D721Med (cell line): ENCODE measurements around the gene MFSD12.
"Not testable (repeated sequence)": the region's sequence is repeated elsewhere in the genome, so short reads cannot be mapped to it uniquely, and the experiment has no call there.

Experiments
- DNase-seq: peaks from one replicate; pipeline ENCODE4 v3.0.0; 2011; ENCODE audit warnings: low spot score; ENCODE audit not compliant: insufficient read length
- FAIRE-seq: peaks from 2 replicates; lab custom pipeline; 2011; peaks lifted over from hg19 to GRCh38; lab: Jason Lieb, UNC
- TF ChIP-seq, protein P1 (sequence below): IDR thresholded peaks from 2 replicates; pipeline ENCODE4 v1.5.1; 2012; ENCODE audit warnings: mild to moderate bottlenecking, control low read depth; ENCODE audit not compliant: insufficient read depth; ENCODE audit errors: missing control alignments

The MFSD12 gene

DNA sequence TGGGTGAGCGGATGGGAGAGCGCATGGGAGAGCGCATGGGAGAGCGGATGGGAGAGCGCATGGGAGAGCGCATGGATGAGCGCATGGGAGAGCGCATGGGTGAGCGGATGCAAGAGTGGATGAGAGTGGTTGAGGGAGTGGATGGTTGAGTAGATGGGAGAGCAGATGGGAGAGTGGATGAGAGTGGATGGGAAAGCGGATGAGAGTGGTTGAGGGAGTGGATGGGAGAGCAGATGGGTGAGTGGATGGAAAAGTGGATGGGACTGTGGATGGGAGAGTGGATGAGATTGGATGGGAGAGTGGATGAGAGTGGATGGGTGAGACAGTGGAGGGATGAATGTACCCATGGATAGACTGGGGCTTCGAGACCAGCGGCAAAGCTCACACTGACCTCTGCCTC, 27.0 kb downstream of the MFSD12 start:
- DNase-seq = no peak
- TF ChIP-seq, protein P1, sequence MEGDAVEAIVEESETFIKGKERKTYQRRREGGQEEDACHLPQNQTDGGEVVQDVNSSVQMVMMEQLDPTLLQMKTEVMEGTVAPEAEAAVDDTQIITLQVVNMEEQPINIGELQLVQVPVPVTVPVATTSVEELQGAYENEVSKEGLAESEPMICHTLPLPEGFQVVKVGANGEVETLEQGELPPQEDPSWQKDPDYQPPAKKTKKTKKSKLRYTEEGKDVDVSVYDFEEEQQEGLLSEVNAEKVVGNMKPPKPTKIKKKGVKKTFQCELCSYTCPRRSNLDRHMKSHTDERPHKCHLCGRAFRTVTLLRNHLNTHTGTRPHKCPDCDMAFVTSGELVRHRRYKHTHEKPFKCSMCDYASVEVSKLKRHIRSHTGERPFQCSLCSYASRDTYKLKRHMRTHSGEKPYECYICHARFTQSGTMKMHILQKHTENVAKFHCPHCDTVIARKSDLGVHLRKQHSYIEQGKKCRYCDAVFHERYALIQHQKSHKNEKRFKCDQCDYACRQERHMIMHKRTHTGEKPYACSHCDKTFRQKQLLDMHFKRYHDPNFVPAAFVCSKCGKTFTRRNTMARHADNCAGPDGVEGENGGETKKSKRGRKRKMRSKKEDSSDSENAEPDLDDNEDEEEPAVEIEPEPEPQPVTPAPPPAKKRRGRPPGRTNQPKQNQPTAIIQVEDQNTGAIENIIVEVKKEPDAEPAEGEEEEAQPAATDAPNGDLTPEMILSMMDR = no peak
- no peak for FAIRE-seq

DNA sequence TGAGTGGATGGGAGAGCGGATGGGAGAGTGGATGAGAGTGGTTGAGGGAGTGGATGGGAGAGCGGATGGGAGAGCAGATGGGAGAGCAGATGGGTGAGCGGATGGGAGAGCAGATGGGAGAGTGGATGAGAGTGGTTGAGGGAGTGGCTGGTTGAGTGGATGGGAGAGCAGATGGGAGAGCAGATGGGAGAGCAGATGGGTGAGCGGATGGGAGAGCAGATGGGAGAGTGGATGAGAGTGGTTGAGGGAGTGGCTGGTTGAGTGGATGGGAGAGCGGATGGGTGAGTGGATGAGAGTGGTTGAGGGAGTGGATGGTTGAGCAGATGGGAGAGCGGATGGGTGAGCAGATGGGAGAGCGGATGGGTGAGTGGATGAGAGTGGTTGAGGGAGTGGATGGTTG, 28.1 kb downstream of the MFSD12 start:
- not testable (repeated sequence) for FAIRE-seq, DNase-seq

DNA sequence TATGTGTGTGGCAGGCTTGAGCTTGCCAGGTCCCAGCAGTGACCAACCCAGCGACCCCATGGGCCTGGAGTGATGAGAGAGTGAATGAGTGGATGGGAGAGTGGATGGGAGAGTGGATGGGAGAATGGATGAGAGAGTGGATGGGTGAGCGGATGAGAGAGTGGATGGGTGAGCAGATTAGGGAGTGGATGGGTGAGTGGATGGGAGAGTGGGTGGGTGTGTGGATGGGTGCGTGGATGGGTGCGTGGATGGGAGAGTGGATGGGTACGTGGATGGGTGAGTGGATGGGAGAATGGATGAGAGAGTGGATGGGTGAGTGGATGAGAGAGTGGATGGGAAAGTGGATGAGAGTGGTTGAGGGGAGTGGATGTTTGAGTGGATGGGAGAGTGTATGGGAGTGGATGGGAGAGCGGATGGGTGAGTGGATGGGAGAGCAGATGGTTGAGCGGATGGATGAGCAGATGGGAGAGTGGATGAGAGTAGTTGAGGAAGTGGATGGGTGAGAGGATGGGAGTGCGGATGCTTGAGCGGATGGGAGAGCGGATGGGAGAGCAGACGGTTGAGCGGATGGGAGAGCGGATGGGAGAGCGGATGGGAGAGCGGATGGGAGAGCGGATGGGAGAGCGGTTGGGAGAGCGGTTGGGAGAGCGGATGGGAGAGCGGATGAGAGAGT, 28.7 kb downstream of the MFSD12 start:
- FAIRE-seq (no peak), DNase-seq (no peak)
- TF ChIP-seq, protein P1 = no peak

DNA sequence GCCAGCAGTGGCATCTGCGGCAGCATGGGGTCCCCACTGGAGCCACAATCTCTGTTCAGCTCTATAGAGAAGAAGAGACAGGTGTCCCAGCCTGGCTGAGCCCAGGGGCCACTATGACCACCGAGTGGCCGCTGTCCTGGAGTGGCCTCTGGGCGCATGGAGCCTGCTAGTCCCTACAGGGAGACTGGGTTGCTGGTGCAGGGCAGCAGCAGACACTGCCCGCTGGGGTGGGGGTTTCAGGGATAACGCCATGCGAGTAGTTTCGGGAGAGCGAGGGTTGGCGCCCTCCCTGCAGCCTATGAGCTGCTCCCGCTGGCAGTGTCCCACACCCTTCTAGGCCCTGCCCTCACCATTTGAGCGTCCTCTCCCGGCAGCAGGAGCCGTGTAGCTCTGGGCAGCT, 29.3 kb downstream of the MFSD12 start:
- TF ChIP-seq, protein P1 = no peak
- no peak for DNase-seq
- no peak for FAIRE-seq

DNA sequence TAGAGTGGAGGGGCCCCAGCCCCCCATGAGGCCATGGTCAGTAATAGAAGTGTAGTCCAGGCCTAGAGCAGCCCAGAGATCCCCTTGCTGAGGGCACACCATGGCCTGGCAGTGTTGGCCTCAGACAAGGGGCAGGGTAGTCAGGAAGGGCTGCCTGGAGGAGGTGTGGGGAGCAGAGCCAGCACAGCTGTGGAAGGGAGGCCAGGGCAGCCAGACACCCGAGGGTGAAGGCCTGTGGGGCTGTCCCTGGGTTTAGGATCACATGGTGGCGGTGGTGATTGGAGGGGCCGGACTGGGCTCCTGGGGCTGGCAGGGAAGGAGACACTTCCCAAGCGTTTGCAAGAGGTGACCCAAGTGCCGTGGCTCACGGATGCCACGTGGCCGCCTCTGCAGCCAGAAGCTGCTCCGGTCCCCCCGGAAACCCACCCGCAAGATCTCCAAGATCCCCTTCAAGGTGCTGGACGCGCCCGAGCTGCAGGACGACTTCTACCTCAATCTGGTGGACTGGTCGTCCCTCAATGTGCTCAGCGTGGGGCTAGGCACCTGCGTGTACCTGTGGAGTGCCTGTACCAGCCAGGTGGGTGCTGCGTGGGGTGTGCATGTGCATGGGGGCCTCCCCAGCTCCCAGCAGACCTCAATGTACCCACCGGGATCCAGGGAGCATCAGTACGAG, 30.0 kb downstream of the MFSD12 start:
- no peak for FAIRE-seq
- no peak for DNase-seq
- TF ChIP-seq, protein P1 = no peak

DNA sequence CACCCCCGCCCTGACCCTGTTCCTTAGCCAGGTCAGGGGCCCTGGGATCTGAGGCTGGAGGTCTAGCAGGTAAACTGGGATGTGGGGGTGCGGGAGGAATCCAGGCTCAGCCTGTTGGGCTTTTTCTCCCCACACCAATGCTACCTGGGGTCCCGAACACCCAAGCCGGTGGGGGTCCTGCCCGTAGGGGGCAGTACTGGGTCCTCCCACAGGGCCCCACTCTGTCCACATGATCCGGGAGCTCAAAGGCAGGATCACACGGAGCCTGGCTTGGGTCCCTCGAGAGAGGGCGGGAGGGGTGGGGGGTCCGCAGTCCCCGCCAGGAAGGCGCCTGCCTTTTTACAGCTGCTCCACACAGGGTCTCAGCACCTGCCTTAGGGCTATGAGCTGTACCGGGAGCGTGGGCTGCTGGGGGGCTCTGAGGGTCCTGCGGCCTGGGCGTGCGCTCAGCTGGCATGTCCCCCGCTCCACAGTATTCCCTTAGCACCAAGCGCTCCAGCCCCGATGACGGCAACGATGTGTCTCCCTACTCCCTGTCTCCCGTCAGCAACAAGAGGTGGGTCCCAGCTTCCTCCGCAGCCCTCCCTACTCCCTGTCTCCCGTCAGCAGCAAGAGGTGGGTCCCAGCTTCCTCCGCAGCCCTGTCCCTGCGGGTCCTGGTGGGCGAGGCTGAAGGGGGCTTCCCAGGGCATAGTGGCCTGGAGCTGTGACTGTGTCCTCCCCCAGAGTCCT, 30.7 kb downstream of the MFSD12 start:
- FAIRE-seq = no peak
- DNase-seq = no peak
- TF ChIP-seq, protein P1 = no peak

DNA sequence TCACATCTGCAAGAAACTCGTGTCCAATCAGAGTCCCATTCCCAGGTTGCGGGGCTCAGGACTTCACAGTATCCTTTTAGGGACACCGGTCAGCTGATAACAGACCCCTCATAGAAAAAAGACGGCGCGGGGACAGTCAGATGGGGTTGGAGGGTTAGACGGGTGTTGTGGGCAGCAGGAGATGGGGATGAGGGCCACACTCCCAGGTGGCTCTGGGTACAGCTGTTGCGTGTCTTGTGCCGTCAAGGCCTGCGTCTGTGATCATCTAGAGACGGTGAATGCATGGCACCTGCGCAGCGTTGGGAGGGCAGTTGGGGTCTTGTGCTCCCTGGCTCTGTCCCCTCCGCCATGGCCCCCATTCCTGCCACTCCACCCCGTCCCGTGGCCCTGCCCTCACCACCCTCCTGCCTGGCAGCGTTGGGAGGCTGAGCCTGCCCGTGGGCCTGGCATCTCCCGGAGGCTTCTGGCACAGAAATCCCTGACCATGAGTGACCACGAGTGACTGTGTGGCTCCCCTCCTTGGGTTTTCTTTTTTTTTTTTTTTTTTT, 32.4 kb downstream of the MFSD12 start:
- DNase-seq (no peak), FAIRE-seq (no peak)
- TF ChIP-seq, protein P1 = no peak
